ENCODE data around the gene SLF1.

SLF1 gene

DNA sequence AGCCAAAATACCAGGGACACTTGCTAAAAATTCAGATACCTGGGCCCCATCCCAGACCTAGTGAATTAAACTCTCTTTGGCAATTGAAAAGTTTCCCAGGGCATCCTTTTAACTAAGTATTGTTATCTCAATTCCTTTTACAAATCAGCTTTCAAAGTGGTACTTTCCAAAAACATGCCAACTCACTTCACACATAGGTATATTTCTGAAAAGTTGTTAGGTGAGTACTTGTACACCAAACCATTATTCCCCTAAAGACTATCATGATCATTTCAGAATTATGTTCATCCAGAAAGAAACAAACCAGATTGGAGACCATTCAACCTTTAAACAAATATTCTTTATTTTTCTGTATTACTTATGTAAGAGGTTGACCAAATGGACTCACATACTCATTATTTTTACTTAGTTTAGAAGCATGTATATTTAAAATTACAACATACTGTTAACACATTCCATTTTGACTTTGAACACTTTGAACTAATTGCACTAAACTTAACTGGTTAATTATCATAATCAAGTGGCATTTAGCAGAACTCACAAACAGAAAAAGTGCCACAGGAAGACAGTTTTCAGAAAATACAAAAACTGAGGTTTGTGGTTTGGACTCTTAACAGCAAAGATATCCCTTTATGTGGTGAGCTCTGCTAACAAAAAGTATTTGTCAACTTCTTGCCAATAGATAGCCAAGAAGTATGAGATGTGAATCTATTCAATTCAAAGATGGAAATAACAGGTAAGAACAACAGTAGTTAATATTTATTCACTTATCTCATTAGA lies 40.8 kb upstream of the SLF1 start:
- Histone ChIP-seq H3F3A (ENCODE audit: control insufficient read depth, insufficient read depth) (no peaks in the 10 kb centered on the region; the same call in 1 of the 2 replicates), H3K27ac (ENCODE audit: low read depth, low read length) (no peak overlapping the region), H3K79me2 (ENCODE audit: control insufficient read depth, low read length) (no peaks in the 10 kb centered on the region), H3K4me3 (ENCODE audit: low read length) (peak overlapping the region; percentile 39), H3K4me2 (ENCODE audit: low read length) (peak overlapping the region; percentile 66), H3K9me2 (replicated peaks; ENCODE audit: control insufficient read depth, low read length) (no peaks in the 10 kb centered on the region), H3K9me3 (ENCODE audit: control insufficient read depth, insufficient read depth, low read length) (no peaks in the 10 kb centered on the region), H3K4me1 (ENCODE audit: control insufficient read depth, low read length) (peaks cover 47% of the 10 kb centered on the region), H3K36me3 (ENCODE audit: control insufficient read depth, low read length) (no peaks in the 10 kb centered on the region), H4K20me1 (ENCODE audit: control insufficient read depth, insufficient read depth, low read depth, low read length) (no peaks in the 10 kb centered on the region), H3K27me3 (ENCODE audit: control insufficient read depth, low read length) (no peaks in the 10 kb centered on the region)
- TF ChIP-seq EZH2phosphoT487 (IDR thresholded peaks at IDR 0.05; ENCODE audit: borderline replicate concordance, low read length) = no peak
- TF ChIP-seq, protein P1, sequence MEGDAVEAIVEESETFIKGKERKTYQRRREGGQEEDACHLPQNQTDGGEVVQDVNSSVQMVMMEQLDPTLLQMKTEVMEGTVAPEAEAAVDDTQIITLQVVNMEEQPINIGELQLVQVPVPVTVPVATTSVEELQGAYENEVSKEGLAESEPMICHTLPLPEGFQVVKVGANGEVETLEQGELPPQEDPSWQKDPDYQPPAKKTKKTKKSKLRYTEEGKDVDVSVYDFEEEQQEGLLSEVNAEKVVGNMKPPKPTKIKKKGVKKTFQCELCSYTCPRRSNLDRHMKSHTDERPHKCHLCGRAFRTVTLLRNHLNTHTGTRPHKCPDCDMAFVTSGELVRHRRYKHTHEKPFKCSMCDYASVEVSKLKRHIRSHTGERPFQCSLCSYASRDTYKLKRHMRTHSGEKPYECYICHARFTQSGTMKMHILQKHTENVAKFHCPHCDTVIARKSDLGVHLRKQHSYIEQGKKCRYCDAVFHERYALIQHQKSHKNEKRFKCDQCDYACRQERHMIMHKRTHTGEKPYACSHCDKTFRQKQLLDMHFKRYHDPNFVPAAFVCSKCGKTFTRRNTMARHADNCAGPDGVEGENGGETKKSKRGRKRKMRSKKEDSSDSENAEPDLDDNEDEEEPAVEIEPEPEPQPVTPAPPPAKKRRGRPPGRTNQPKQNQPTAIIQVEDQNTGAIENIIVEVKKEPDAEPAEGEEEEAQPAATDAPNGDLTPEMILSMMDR (IDR thresholded peaks at IDR 0.05; ENCODE audit: low read depth, low read length, poor library complexity, severe bottlenecking) = no peak

DNA sequence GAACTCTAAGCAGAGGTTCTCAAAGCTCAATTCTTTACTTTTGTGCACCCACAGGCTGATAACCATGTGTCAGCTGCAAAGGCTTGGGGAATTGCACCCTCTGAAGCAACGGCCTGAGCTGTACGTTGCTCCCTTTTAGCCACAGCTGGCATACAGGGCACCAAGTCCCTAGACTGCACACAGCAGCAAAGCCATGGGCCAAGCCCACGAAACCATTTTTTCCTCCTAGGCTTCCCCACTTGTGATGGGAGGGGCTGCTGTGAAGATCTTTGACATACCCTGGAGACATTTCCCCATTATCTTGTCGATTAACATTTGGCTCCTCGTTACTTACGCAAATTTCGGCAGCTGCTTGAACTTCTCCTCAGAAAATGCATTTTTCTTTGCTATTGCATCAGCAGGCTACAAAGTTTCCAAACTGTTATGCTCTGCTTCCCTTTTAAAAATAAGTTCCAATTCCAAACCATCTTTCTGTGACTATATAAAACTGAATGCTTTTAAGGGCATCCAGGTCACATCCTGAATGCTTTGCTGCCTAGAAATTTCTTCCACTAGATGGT lies 23.1 kb upstream of the SLF1 start:
- no peak overlapping the region for H3K27ac ChIP-seq (ENCODE audit: low read depth, low read length)
- no peaks in the 10 kb centered on the region for H3F3A ChIP-seq (ENCODE audit: control insufficient read depth, insufficient read depth)
- no peak overlapping the region for H3K4me3 ChIP-seq (ENCODE audit: low read length)
- no peak for TF ChIP-seq EZH2phosphoT487 (IDR thresholded peaks at IDR 0.05; ENCODE audit: borderline replicate concordance, low read length)
- TF ChIP-seq, protein P1 (IDR thresholded peaks at IDR 0.05; ENCODE audit: low read depth, low read length, poor library complexity, severe bottlenecking) = no peak
- H3K27me3 ChIP-seq (ENCODE audit: control insufficient read depth, low read length) = no peaks in the 10 kb centered on the region
- no peaks in the 10 kb centered on the region for H3K9me2 ChIP-seq (replicated peaks; ENCODE audit: control insufficient read depth, low read length)
- H3K36me3 ChIP-seq (ENCODE audit: control insufficient read depth, low read length) = no peaks in the 10 kb centered on the region
- H3K4me1 ChIP-seq (ENCODE audit: control insufficient read depth, low read length) = no peaks in the 10 kb centered on the region
- H4K20me1 ChIP-seq (ENCODE audit: control insufficient read depth, insufficient read depth, low read depth, low read length) = no peaks in the 10 kb centered on the region
- no peaks in the 10 kb centered on the region for H3K9me3 ChIP-seq (ENCODE audit: control insufficient read depth, insufficient read depth, low read length)
- H3K4me2 ChIP-seq (ENCODE audit: low read length) = no peak overlapping the region
- no peaks in the 10 kb centered on the region for H3K79me2 ChIP-seq (ENCODE audit: control insufficient read depth, low read length)

DNA sequence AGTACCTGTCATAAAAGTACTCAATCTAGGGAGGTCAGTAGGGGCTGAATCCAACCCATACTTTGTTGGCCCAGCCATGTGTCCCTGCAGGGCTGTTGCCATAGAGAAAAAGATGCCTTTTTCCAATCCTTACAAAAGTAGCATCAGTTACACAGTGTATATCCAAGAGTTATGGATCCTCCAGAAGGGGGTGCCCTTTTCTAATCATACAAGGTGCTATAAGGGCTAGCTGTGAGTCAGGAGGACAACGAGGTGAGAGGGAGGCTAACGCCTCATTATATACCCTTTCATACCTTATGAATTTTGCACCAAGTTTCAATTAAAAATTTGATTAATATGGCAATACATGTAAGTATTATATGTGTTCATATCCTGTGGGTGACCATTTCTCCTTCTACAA lies 4.9 kb upstream of the SLF1 start:
- no peak overlapping the region for H3K4me3 ChIP-seq (ENCODE audit: low read length)
- no peaks in the 10 kb centered on the region for H3K27me3 ChIP-seq (ENCODE audit: control insufficient read depth, low read length)
- H3K79me2 ChIP-seq (ENCODE audit: control insufficient read depth, low read length) = peaks cover 18% of the 10 kb centered on the region
- no peak overlapping the region for H3K4me2 ChIP-seq (ENCODE audit: low read length)
- H3K4me1 ChIP-seq (ENCODE audit: control insufficient read depth, low read length) = peaks cover 15% of the 10 kb centered on the region
- no peak overlapping the region for H3K27ac ChIP-seq (ENCODE audit: low read depth, low read length)
- no peaks in the 10 kb centered on the region for H4K20me1 ChIP-seq (ENCODE audit: control insufficient read depth, insufficient read depth, low read depth, low read length)
- H3K9me2 ChIP-seq (replicated peaks; ENCODE audit: control insufficient read depth, low read length) = no peaks in the 10 kb centered on the region
- no peak for TF ChIP-seq EZH2phosphoT487 (IDR thresholded peaks at IDR 0.05; ENCODE audit: borderline replicate concordance, low read length)
- TF ChIP-seq, protein P1 (IDR thresholded peaks at IDR 0.05; ENCODE audit: low read depth, low read length, poor library complexity, severe bottlenecking) = peak; percentile 36
- H3F3A ChIP-seq (ENCODE audit: control insufficient read depth, insufficient read depth) = no peaks in the 10 kb centered on the region
- no peaks in the 10 kb centered on the region for H3K36me3 ChIP-seq (ENCODE audit: control insufficient read depth, low read length)
- no peaks in the 10 kb centered on the region for H3K9me3 ChIP-seq (ENCODE audit: control insufficient read depth, insufficient read depth, low read length)

Data from DOHH2 (cell line).